Hepatocyte (in vitro differentiated cells): ENCODE data around the gene DNMT3B. TPM values are rescaled to one million over a fixed set of nuclear protein-coding genes. Genes with fewer than 3 reads are reported as not detected.

ENCODE experiments used
- DNase-seq: peaks from one replicate; pipeline ENCODE4 v3.0.0-alpha.2; 2016; ENCODE audit warnings: low spot score
- H2AFZ ChIP-seq: fragments of 200-600 bp; sonication (generic); 2 replicates; pipeline ENCODE4 v1.6.0; 2016; ENCODE audit warnings: antibody characterized with exemption, mild to moderate bottlenecking
- H3K27ac ChIP-seq: fragments of 200-600 bp; sonication (generic); 2 replicates; pipeline ENCODE4 v1.5.1; 2016; ENCODE audit warnings: mild to moderate bottlenecking
- H3K27me3 ChIP-seq: fragments of 200-600 bp; sonication (generic); 2 replicates; pipeline ENCODE4 v1.6.1; 2016
- H3K36me3 ChIP-seq: fragments of 200-600 bp; sonication (generic); replicated peaks from 2 replicates; pipeline ENCODE4 v1.5.1; 2016; ENCODE audit warnings: low read depth; ENCODE audit not compliant: insufficient read depth
- H3K4me1 ChIP-seq: fragments of 200-600 bp; sonication (generic); 2 replicates; pipeline ENCODE4 v1.5.1; 2016; ENCODE audit warnings: mild to moderate bottlenecking, moderate library complexity; ENCODE audit not compliant: insufficient read depth
- H3K4me2 ChIP-seq: fragments of 200-600 bp; sonication (generic); 2 replicates; pipeline ENCODE4 v1.6.0; 2016
- H3K4me3 ChIP-seq: fragments of 200-600 bp; sonication (generic); 2 replicates; pipeline ENCODE4 v1.5.1; 2016; ENCODE audit warnings: mild to moderate bottlenecking
- H3K79me2 ChIP-seq: fragments of 200-600 bp; sonication (generic); 2 replicates; pipeline ENCODE4 v1.6.0; 2017; ENCODE audit warnings: mild to moderate bottlenecking
- H3K9me2 ChIP-seq: fragments of 200-600 bp; sonication (generic); replicated peaks from 2 replicates; pipeline ENCODE4 v1.6.0; 2017; ENCODE audit warnings: mild to moderate bottlenecking; ENCODE audit not compliant: insufficient read depth
- H3K9me3 ChIP-seq: fragments of 200-600 bp; sonication (generic); 2 replicates; pipeline ENCODE4 v1.5.1; 2016; ENCODE audit warnings: low read depth, mild to moderate bottlenecking
- H4K20me1 ChIP-seq: fragments of 200-600 bp; sonication (generic); 2 replicates; pipeline ENCODE4 v1.6.0; 2016; ENCODE audit warnings: mild to moderate bottlenecking; ENCODE audit not compliant: insufficient read depth, poor library complexity, severe bottlenecking
- CTCF ChIP-seq: fragments of 200-600 bp; sonication (generic); IDR thresholded peaks from 2 replicates; pipeline ENCODE4 v1.5.1; 2016; ENCODE audit warnings: antibody characterized with exemption, mild to moderate bottlenecking; ENCODE audit not compliant: poor library complexity
- EZH2 ChIP-seq: fragments of 200-600 bp; sonication (generic); IDR thresholded peaks from 2 replicates; pipeline ENCODE4 v1.6.1; 2016; ENCODE audit warnings: antibody characterized with exemption, mild to moderate bottlenecking, borderline replicate concordance
- EZH2phosphoT487 ChIP-seq: fragments of 200-600 bp; sonication (generic); IDR thresholded peaks from one replicate; pipeline ENCODE4 v1.6.1; 2018; ENCODE audit warnings: antibody characterized with exemption, mild to moderate bottlenecking, low read depth, moderate library complexity; ENCODE audit not compliant: unreplicated experiment, severe bottlenecking
- WGBS: methylation state at CpG from one replicate; pipeline ENCODE4 v1.1.6; 2016; ENCODE audit warnings: low lambda C conversion rate; ENCODE audit errors: missing lambda C conversion rate; 5-methylcytosine and 5-hydroxymethylcytosine counted together
- polyA plus RNA-seq: library from polyadenylated mRNA; unstranded; fragments of >200 nt; fragmentation: Nextera tagmentation; extraction: Ambion mirVana; gene quantifications from 2 replicates; pipeline ENCODE4 v1.2.1, GENCODE V29; 2016
- total RNA-seq: library from RNA; depleted of rRNA; stranded (reverse); fragments of >200 nt; gene quantifications from 2 replicates; pipeline ENCODE4 v1.2.3, GENCODE V29; 2014

The DNMT3B gene
- total and polyA plus RNA-seq, 2 experiments from 2014 or later = 4.3 to 5.2 TPM

GRCh38 chr20:32855387-32855786 lies 93.2 kb downstream of the DNMT3B start:
- Histone ChIP-seq H3K4me3 (no peak overlapping the region), H3K79me2 (no peaks in the 10 kb centered on the region), H3K27me3 (no peaks in the 10 kb centered on the region), H3K27ac (no peak overlapping the region), H4K20me1 (no peaks in the 10 kb centered on the region), H3K4me1 (no peaks in the 10 kb centered on the region), H3K9me3 (no peaks in the 10 kb centered on the region), H2AFZ (no peak overlapping the region), H3K9me2 (no peaks in the 10 kb centered on the region), H3K36me3 (no peaks in the 10 kb centered on the region), H3K4me2 (no peak overlapping the region)
- TF ChIP-seq EZH2phosphoT487 = no peak
- TF ChIP-seq CTCF = no peak
- no peak for TF ChIP-seq EZH2
- 93% methylated on average over 7 of the region's 7 CpGs for WGBS
- no peak for DNase-seq

- no peaks in the 10 kb centered on the region for H3K9me3 ChIP-seq
- no peaks in the 10 kb centered on the region for H3K79me2 ChIP-seq
- no peaks in the 10 kb centered on the region for H4K20me1 ChIP-seq
- TF ChIP-seq CTCF (no peak), EZH2 (no peak), EZH2phosphoT487 (no peak)
- DNase-seq = no peak
- no peak overlapping the region for H3K27ac ChIP-seq
- no peak overlapping the region for H3K4me3 ChIP-seq
- H3K9me2 ChIP-seq = no peaks in the 10 kb centered on the region
- no peaks in the 10 kb centered on the region for H3K27me3 ChIP-seq
- no peak overlapping the region for H2AFZ ChIP-seq
- 72% methylated on average over 2 of the region's 2 CpGs for WGBS
- H3K4me2 ChIP-seq = no peak overlapping the region
- no peaks in the 10 kb centered on the region for H3K36me3 ChIP-seq
- no peaks in the 10 kb centered on the region for H3K4me1 ChIP-seq
These were observed 96.0 kb downstream of the DNMT3B start for GRCh38 chr20:32858189-32858588.

Other genes starting within 250 kb of the DNMT3B start
- gene NOL4L, start 177.1 kb upstream of the DNMT3B start, total RNA-seq = 34.3 and 35.6 TPM in 2 replicates
- 42.9 and 44.2 TPM in 2 replicates for gene NOL4L, start 177.1 kb upstream of the DNMT3B start, polyA plus RNA-seq
- not detected in 2 replicates for gene C20orf203, start 88.4 kb upstream of the DNMT3B start, total RNA-seq
- gene C20orf203, start 88.4 kb upstream of the DNMT3B start, polyA plus RNA-seq = not detected in 2 replicates
- gene COMMD7, start 18.9 kb upstream of the DNMT3B start, total RNA-seq = 62.7 and 75.0 TPM in 2 replicates
- gene COMMD7, start 18.9 kb upstream of the DNMT3B start, polyA plus RNA-seq = 106 and 118 TPM in 2 replicates
- gene MAPRE1, start 57.6 kb downstream of the DNMT3B start, total RNA-seq = 141 and 147 TPM in 2 replicates
- gene MAPRE1, start 57.6 kb downstream of the DNMT3B start, polyA plus RNA-seq = 54.8 and 67.7 TPM in 2 replicates
- 0.53 TPM in 1 of 2 replicates, not detected in the other for gene EFCAB8, start 96.5 kb downstream of the DNMT3B start, total RNA-seq
- gene EFCAB8, start 96.5 kb downstream of the DNMT3B start, polyA plus RNA-seq = not detected in 2 replicates
- gene SUN5, start 242.0 kb downstream of the DNMT3B start, total RNA-seq = not detected in 2 replicates
- gene SUN5, start 242.0 kb downstream of the DNMT3B start, polyA plus RNA-seq = not detected in 2 replicates
- 0.52 and 0.70 TPM in 2 replicates for gene BPIFB2, start 245.3 kb downstream of the DNMT3B start, total RNA-seq
- 0.30 and 1.0 TPM in 2 replicates for gene BPIFB2, start 245.3 kb downstream of the DNMT3B start, polyA plus RNA-seq